Fibroblast of peridontal ligament (primary cell): ENCODE measurements around the gene MCC.

Experiments
- DNase-seq: peaks from one replicate; pipeline ENCODE4 v3.0.0-alpha.2; 2010; ENCODE audit errors: extremely low read depth

The MCC gene

GRCh38 chr5:113202746-113203716, 285.2 kb downstream of the MCC start:
- DNase-seq = no peak

DNA sequence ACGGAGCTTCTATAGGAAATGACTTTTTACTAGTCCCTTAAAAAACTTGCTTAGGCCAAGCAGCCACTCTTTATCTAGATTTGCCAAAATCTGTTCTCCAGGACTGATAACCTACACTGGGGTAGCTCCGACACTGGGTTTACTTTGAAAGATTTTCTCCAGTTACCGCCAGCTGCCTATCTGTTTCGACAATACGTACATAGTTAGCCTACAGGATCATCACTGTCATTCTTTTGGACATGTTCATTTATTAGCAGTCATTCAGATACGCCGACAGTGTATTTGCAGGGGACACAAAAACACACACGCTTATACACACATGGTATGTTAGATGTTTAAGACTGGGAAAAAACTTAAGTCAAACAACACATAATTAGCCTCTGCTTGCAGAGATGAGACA, 286.0 kb downstream of the MCC start:
- DNase-seq = no peak

GRCh38 chr5:113201715-113202114, 286.5 kb downstream of the MCC start:
- DNase-seq = no peak

DNA sequence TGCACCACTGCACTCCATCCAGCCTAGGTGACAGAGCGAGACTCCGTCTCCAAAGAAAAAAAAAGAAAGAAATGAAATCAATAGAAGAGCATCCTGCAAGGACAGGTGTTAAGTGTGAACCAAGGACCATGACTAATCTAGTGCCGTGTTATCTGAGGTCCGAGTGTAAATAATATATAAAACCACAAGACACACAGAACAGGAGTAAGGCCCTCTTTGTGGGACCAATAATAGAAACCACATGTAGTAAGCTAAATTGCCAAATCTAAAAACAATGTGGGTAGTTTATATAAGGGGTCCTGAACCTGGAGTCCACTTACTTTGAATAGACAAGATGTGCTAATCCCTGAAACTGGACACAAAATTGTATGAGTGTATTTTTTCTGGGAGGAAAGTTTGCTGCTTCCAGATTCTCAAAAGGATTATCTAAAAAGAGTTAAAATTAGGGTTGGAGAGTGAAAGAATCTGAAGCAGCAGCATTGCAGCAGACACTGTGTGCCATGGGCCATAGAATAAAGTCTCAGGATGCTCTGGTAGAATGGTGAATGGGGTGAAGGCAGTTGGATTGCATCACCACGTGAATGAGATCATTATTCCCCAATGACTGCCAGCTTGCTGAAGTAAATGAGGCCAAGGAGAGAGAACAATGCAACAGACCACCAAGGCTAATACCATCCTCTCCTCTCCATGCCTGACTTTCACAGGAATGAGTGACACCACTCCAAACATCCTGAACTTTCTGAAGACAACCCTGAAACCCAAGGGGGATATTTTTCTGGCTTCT, 288.9 kb downstream of the MCC start:
- peak; percentile 81 for DNase-seq

GRCh38 chr5:113197456-113198200, 290.6 kb downstream of the MCC start:
- DNase-seq = no peak

DNA sequence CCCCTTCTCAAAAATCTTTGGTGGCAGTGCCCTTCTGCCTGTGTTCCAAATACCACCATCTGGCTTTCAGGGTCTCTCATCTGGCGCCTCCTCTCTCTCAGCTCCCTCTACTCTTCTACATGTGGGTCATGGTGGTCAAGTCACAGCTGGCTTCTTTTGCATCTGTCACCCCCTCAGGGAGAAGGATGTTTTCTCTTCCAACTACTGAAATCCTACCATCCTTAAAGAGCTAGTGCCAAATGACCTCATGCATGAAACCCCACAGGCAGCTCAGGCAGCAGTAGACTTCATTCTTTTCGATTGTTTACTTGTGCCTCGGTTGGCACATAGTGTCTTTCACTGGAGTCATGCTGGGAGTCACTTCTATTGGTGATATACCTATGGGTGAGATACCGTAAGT, 292.5 kb downstream of the MCC start:
- DNase-seq = no peak

DNA sequence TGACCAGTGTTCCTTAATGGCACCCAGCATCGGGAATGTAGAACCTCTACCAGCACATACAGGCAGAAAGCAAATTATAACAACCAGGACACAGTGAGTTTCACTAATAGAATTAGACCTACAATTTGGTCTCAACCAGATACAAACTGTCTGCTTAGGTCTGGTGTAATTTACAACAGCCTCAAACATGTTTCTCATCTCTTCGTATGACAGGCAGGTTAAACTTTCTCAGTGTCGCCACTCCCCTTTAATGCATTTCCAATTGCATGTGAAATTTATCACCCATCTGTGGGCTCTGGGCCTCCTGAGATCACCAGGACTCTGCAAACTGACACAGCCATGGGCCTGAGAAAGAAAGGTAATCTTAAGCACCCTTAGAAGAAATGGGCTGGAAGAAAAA, 293.0 kb downstream of the MCC start:
- no peak for DNase-seq

DNA sequence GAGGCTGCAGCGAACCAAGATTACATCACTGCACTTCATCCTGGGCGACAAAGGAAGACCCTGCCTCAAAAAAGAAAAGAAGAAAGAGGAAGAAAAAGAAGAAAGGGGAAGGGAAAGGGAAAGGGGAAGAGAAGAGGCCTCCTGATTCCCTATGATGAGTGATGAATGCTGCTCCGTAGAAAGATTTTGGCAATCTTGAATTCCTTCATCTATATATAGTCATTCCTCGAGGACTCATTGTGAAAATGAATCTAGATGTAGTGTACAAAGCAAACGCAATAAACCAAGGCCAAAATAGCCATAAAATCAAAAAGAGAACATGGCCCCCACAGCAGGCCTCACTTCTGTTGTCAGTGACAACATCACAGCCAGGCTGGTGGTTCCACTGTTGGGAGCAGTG, 293.7 kb downstream of the MCC start:
- no peak for DNase-seq

- no peak for DNase-seq
Measured at GRCh38 chr5:113194125-113194524, 294.1 kb downstream of the MCC start.

DNA sequence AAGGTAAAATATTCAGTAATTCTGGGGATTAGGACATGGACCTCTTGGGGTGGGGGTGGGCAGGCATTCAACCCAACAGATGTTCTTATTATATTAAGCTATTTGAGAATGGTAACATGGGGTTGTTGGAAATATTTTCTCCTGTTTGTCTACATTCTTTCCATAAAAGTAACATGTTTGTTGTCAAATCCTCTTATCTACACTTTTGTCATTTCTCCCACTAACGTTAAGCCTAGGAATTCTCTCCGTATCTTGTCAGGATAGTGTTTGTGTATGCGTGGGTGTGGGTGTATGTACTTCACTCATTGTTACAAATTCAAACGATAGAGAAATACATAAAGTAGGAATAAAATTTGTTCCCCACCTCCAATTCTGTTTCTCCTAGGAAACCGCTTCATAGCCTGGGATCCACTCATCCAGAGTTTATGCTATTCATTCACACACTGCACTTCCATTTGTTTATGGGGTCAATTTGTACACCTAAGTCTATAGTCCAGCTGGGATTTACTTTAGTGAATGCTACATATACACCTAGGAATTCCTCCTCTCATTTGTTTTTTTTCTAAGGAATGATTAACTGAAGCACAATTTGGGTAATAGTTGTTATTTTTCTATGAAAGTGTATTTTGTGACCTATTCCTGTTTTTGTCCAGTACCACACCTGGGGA, 294.8 kb downstream of the MCC start:
- DNase-seq = no peak

GRCh38 chr5:113192541-113192940, 295.7 kb downstream of the MCC start:
- no peak for DNase-seq

- peak; percentile 14 for DNase-seq
Measured at GRCh38 chr5:113190347-113190746, 297.9 kb downstream of the MCC start.

DNA sequence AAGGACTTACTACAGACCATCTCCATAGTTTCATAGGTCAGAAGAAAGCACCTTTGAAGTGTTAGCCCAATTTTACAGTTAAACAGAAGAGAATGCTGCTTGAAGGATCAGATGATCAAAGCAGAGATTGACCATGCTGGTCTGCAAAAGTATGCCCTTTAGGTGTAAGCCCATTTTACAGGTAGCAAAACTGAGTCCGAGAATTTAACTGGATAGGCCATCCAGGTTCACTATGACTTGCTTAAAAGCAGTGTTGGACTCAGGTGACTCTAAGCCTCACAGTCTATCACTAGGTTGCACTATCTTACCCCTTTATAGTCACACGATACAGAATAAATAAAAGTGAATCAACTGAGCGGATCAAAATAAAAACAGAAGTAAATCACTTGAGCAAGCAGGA, 299.0 kb downstream of the MCC start:
- no peak for DNase-seq

DNA sequence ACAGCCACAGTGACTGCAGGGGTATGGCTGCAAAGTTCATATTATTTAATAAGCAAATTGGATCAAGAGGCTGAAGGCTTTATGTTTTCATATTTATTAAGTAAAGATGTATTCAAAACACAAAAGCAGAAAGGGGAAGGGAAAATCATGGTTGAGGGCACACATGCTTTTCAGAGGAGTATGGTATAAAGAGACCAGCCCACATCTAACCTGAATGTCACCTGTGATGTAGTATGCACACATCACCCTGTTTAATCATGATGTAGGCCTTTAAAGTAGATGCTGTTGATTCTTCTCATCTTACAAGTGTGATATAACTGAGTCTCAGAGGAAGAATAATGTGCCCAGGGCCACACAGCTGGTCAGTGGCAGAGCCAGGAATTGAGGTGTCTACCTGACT, 299.8 kb downstream of the MCC start:
- no peak for DNase-seq

DNA sequence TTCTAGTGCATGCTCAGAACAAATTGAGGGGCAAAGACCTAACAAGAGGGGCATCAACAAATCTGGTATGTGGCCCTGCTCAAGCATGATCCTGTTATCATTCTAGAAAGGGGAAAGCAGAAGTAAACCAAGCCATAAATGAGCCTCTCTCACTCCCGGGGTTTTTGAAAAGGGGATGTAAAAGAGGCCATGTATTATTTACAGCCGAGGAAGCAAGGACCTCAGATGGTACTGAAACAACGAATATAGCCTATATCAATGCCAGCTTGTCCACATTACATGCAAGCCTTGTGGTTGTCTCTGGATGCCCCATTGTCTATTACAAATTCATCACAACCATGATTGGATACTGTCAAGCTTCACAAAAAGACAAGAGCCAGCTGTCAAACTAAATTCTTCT, 300.3 kb downstream of the MCC start:
- no peak for DNase-seq

DNA sequence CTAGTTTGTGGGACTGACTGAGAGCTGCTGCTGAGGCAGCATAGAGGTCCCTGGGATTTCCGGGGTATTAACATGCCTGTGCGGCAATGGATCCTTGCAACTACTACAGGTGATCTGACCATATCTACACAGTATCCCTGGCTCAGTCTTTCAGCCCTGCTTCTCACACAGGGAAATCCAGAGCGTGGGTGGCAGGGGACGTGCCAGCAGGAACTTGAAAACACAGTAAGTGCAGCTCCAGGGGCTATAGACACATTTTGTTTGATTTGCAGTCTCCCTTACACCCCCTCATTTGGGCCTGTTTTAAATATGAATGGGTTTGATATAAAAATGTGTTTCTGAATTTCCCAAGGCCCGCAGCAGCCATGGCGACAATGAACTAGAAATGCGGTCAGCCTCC, 302.2 kb downstream of the MCC start:
- no peak for DNase-seq

- no peak for DNase-seq
Measured at GRCh38 chr5:113183694-113184093, 304.6 kb downstream of the MCC start.

DNA sequence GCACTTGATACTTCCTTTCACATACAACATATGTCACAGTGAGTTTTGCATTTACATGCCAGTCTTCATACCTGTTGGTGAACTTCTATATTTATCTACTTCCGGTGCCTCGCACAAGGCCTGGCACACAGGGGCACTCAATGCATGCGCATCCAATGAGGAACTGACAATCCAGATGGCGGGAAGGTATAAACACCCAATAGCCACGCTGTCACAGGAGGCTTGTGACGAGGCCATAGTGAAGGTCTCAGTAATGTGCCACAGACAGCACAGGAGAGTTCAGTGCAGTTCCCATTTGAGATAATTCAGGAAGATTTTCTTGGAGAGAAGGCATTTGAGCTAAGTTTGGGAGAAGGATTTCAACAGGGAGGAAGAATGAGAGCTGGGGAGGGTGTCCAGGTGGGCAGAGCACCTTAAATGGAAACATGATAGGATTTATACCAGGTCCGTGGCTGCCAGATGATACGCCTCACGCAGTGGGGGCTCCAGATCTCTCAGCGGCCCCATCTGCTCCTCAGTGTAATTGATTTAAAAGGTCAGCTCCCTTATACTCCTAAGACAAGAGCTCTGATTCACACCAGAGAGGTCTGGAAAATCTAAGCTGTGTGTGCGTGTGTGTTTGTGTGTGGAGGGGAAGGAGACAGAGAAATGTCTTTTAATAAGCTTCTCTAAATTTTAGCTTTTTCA, 305.5 kb downstream of the MCC start:
- no peak for DNase-seq

GRCh38 chr5:113181853-113182490, 306.3 kb downstream of the MCC start:
- DNase-seq = no peak

- no peak for DNase-seq
Measured at GRCh38 chr5:113181409-113181808, 306.8 kb downstream of the MCC start.

DNA sequence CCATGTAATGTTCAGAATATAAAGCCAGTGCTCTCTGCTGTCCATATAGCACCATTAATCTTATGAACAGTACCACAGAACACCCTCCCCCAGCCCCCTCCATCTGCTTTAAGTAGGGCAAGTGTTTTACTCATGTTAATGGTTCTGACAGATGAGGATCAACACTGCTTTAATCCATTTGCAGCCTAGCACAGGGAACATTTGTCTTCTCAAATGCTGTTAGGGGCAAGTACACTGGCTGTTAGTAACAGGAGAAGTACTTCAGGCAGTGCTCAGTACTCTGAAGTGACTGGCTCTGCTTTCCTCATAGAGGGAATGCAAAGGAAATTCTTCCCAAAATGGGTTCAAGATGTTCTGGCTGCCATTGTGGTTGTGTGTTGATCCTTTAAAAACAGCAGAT, 309.1 kb downstream of the MCC start:
- DNase-seq = peak; percentile 63
